Measurements from ENCODE around the gene NPAS2. TPM values are rescaled to one million over a fixed set of nuclear protein-coding genes. Genes with fewer than 3 reads are reported as not detected.

NPAS2 gene
- total RNA-seq, 1 experiment from 2014 or later: 38.3 TPM

DNA sequence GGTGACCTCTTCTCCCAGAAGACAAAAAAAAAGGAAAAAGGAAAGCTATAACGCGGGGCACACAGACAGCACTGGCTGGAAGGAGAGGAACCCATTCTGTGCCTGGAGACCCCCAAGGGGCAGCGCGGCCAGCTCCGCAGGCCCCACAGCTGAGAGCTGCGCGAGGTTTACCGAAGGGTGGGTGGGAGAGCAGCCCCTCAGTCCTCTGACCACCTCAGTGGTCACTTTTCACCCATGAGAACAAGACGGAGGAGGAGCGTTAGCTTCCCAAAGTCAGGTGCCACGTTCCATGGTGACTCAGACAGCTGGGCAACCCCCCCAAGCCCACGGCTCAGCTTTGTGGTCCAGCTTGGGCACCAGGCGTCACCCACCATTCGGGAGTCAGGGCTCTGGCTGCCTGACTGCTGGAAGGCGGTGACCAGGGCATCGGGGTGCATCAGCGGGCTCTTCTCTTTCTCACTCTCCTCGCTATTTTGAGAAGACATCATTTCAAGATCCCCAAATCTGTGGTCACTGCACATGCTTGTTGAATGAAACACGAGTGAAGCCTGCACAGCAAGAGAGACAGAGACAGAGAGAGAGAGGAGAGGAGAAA, 217.3 kb downstream of the NPAS2 start:
- Histone ChIP-seq H3K4me2 (no peak overlapping the region), H4K20me1 (ENCODE audit: insufficient read depth) (no peaks in the 10 kb centered on the region), H3K27me3 (ENCODE audit: insufficient read depth, low read depth) (no peaks in the 10 kb centered on the region), H3K36me3 (ENCODE audit: low read depth) (peaks cover 27% of the 10 kb centered on the region; the same call in 1 of the 2 replicates), H3F3A (ENCODE audit: insufficient read depth, low read depth) (peaks cover 11% of the 10 kb centered on the region), H3K9me3 (ENCODE audit: insufficient read depth, low read depth) (no peaks in the 10 kb centered on the region), H3K4me1 (replicated peaks; ENCODE audit: insufficient read depth) (no peaks in the 10 kb centered on the region), H3K27ac (no peak overlapping the region), H3K79me2 (ENCODE audit: low read depth) (0 out of 2 replicates have a peak, but pooled peaks cover 6% of the 10 kb centered on the region), H2AFZ (no peak overlapping the region), H3K4me3 (no peak overlapping the region), H3K9me2 (ENCODE audit: insufficient read depth) (no peaks in the 10 kb centered on the region)
- intact Hi-C loops (cut with micrococcal nuclease; ENCODE audit: unreplicated experiment): no loop called here
- no peak for TF ChIP-seq EZH2 (IDR thresholded peaks at IDR 0.05; ENCODE audit: low read depth)
- TF ChIP-seq, protein P1, sequence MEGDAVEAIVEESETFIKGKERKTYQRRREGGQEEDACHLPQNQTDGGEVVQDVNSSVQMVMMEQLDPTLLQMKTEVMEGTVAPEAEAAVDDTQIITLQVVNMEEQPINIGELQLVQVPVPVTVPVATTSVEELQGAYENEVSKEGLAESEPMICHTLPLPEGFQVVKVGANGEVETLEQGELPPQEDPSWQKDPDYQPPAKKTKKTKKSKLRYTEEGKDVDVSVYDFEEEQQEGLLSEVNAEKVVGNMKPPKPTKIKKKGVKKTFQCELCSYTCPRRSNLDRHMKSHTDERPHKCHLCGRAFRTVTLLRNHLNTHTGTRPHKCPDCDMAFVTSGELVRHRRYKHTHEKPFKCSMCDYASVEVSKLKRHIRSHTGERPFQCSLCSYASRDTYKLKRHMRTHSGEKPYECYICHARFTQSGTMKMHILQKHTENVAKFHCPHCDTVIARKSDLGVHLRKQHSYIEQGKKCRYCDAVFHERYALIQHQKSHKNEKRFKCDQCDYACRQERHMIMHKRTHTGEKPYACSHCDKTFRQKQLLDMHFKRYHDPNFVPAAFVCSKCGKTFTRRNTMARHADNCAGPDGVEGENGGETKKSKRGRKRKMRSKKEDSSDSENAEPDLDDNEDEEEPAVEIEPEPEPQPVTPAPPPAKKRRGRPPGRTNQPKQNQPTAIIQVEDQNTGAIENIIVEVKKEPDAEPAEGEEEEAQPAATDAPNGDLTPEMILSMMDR (conservative IDR thresholded peaks at IDR 0.05): no peak
- ChIA-PET CTCF (interaction anchor here (0.7 to 2.0 kb wide), 4 partner anchors 88 to 168 kb away, joined by 4 to 11 read pairs (median 8); no protein-coding TSS in a partner anchor), POLR2A (ENCODE audit: unreplicated experiment) (no interaction called here)
- no peak for DNase-seq
- no TSS peak for BruUV-seq (replicated peaks)

DNA sequence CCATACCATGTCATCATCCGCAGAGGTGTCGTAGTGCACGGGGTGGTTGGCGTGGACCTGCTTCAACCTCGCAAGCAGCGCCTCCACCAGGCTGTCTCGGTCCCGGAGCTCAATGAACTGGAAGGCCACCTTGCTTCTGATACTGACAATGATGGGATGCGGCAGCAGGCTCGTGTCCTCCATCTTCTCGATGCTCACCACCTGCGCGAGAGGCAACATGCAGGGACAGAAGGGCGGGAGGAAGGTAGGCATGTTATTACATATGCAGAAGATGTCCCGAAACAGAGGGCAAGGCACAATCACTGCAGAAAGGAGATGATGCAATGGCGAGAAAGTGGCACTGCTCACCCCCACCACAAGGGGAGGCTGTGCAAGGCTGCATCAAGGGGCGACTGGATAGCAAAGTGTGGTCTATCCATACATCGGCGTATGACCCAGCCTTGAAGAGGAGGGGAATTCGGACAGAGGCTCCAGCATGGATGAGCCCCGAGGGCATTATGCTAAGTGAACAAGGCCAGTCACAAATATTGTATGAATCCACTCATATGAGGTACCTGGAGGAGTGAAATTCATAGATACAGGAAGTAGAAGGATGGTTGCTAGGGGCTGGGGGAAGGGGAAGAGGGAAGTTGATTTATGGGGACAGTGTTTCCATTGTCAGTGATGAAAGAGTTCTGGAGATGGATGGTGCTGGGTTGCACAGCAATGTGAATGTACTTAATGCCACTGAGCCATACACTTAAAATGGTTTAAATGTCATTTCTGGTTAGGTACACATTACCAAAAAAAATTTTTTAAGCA, 218.7 kb downstream of the NPAS2 start:
- no peaks in the 10 kb centered on the region for H3K9me3 ChIP-seq (ENCODE audit: insufficient read depth, low read depth)
- no peaks in the 10 kb centered on the region for H3K4me1 ChIP-seq (replicated peaks; ENCODE audit: insufficient read depth)
- no peak overlapping the region for H2AFZ ChIP-seq
- H3K36me3 ChIP-seq (ENCODE audit: low read depth): peaks cover 25% of the 10 kb centered on the region; the same call in 1 of the 2 replicates
- no peak overlapping the region for H3K4me3 ChIP-seq
- no peaks in the 10 kb centered on the region for H3K9me2 ChIP-seq (ENCODE audit: insufficient read depth)
- H4K20me1 ChIP-seq (ENCODE audit: insufficient read depth): no peaks in the 10 kb centered on the region
- H3K27me3 ChIP-seq (ENCODE audit: insufficient read depth, low read depth): no peaks in the 10 kb centered on the region
- no TSS peak for BruUV-seq (replicated peaks)
- 0 out of 2 replicates have a peak, but pooled peaks cover 6% of the 10 kb centered on the region for H3K79me2 ChIP-seq (ENCODE audit: low read depth)
- ChIA-PET CTCF (no interaction called here), POLR2A (ENCODE audit: unreplicated experiment) (no interaction called here)
- intact Hi-C loops (cut with micrococcal nuclease; ENCODE audit: unreplicated experiment): no loop called here
- H3K27ac ChIP-seq: 0 out of 2 replicates have a peak overlapping the region, but pooled peaks have one; percentile 34
- no peak for TF ChIP-seq EZH2 (IDR thresholded peaks at IDR 0.05; ENCODE audit: low read depth)
- TF ChIP-seq, protein P1 (conservative IDR thresholded peaks at IDR 0.05): peak; percentile 73
- peak in 1 of 2 experiments; percentile 20 for DNase-seq
- H3F3A ChIP-seq (ENCODE audit: insufficient read depth, low read depth): peaks cover 19% of the 10 kb centered on the region
- H3K4me2 ChIP-seq: no peak overlapping the region

DNA sequence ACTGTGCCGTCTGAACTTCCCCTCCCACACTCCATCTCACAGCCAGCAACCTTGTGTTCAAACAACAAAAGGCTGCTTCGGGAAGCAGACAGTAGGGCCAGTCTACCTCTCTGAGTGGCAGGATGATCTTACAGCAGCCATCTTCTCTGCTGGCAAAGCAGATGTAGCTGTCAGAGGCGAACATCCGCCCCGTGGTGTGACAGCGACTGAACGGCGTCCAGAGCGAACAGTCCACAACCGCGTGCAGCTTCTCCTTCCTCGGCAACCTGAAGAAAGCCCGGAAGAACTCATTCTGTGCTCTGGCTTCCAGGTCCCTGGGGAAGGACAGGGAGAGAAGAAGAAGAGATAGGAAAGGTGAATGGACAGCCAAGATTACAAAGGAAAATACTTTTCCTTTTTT, 220.1 kb downstream of the NPAS2 start:
- H3K4me2 ChIP-seq: no peak overlapping the region
- peaks cover 24% of the 10 kb centered on the region; the same call in 1 of the 2 replicates for H3K36me3 ChIP-seq (ENCODE audit: low read depth)
- H3K9me2 ChIP-seq (ENCODE audit: insufficient read depth): no peaks in the 10 kb centered on the region
- BruUV-seq (replicated peaks): no TSS peak
- intact Hi-C loops (cut with micrococcal nuclease; ENCODE audit: unreplicated experiment): no loop called here
- CTCF ChIA-PET: no interaction called here
- H3K27ac ChIP-seq: no peak overlapping the region
- POLR2A ChIA-PET (ENCODE audit: unreplicated experiment): no interaction called here
- H3K27me3 ChIP-seq (ENCODE audit: insufficient read depth, low read depth): no peaks in the 10 kb centered on the region
- peaks cover 6% of the 10 kb centered on the region; the same call in 1 of the 2 replicates for H3K79me2 ChIP-seq (ENCODE audit: low read depth)
- H3F3A ChIP-seq (ENCODE audit: insufficient read depth, low read depth): peaks cover 19% of the 10 kb centered on the region
- no peaks in the 10 kb centered on the region for H4K20me1 ChIP-seq (ENCODE audit: insufficient read depth)
- no peak for DNase-seq
- no peak overlapping the region for H2AFZ ChIP-seq
- no peaks in the 10 kb centered on the region for H3K9me3 ChIP-seq (ENCODE audit: insufficient read depth, low read depth)
- no peak for TF ChIP-seq EZH2 (IDR thresholded peaks at IDR 0.05; ENCODE audit: low read depth)
- TF ChIP-seq, protein P1 (conservative IDR thresholded peaks at IDR 0.05): no peak
- no peaks in the 10 kb centered on the region for H3K4me1 ChIP-seq (replicated peaks; ENCODE audit: insufficient read depth)
- H3K4me3 ChIP-seq: no peak overlapping the region

Measured in PC-9 (cell line).